Left ventricle myocardium inferior (tissue), 1 donor: Measurements from ENCODE around the gene CRHBP. TPM values are rescaled to one million over a fixed set of nuclear protein-coding genes. Genes with fewer than 3 reads are reported as not detected.
"Not testable (repeated sequence)": the region's sequence is repeated elsewhere in the genome, so short reads cannot be mapped to it uniquely, and the experiment has no call there.

Source experiments
- DNase-seq: peaks from one replicate; pipeline ENCODE4 v3.0.0-alpha.2; 2020
- H3K27ac ChIP-seq: fragments of 200-600 bp; replicated peaks from 2 replicates; pipeline ENCODE4 v1.8.0; 2021
- H3K27me3 ChIP-seq: fragments of 200-600 bp; 2 replicates; pipeline ENCODE4 v1.8.0; 2021; ENCODE audit warnings: low read depth
- H3K36me3 ChIP-seq: fragments of 200-600 bp; 2 replicates; pipeline ENCODE4 v1.8.0; 2021
- H3K4me1 ChIP-seq: fragments of 200-600 bp; 2 replicates; pipeline ENCODE4 v1.8.0; 2021
- H3K4me3 ChIP-seq: fragments of 200-600 bp; 2 replicates; pipeline ENCODE4 v1.8.0; 2021; ENCODE audit warnings: mild to moderate bottlenecking, moderate library complexity
- H3K9me3 ChIP-seq: fragments of 200-600 bp; replicated peaks from 2 replicates; pipeline ENCODE4 v1.8.0; 2021
- intact Hi-C: fragments of 100-400 bp; cut with micrococcal nuclease; formaldehyde crosslinking; loops from one replicate; pipeline ENCODE4 v1.11.0; 2022
- total RNA-seq: library from RNA; stranded (reverse); fragmentation: NEBNext Ultra II Directional; extraction: Animal tissue kit (Norgen Biotek cat#: 25700); gene quantifications from one replicate; pipeline ENCODE4 v1.2.1, GENCODE V29; 2021
- TF ChIP-seq, protein P1 (sequence below): fragments of 200-600 bp; IDR thresholded peaks from 2 replicates; pipeline ENCODE4 v1.8.0; 2021; ENCODE audit warnings: antibody characterized with exemption, mild to moderate bottlenecking, borderline replicate concordance
- donor health status: DM: no; HTN: yes; CAD: no; lungs with severe emphysema.

The CRHBP gene
- total RNA-seq, 1 donor from 2014 or later = 0.63 TPM

DNA sequence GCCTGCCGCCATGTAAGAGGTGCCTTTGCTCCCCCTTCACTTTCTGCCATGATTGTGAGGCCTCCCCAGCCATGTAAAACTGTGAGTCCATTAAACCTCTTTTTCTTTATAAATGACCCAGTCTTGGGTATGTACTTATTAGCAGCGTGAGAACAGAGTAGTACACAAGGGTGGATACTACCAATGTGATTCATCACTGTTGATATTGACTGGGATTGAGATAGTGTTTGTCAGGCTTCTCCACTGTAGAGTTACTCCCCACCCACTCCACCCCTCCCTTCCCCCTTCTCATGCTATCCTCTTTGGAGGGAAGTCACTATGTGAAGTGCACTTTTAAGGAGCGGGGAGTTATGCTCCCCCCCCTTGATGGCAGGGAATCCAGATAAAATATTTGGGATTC lies 11.4 kb upstream of the CRHBP start:
- intact Hi-C loops = no loop called here
- no peak for DNase-seq
- TF ChIP-seq, protein P1, sequence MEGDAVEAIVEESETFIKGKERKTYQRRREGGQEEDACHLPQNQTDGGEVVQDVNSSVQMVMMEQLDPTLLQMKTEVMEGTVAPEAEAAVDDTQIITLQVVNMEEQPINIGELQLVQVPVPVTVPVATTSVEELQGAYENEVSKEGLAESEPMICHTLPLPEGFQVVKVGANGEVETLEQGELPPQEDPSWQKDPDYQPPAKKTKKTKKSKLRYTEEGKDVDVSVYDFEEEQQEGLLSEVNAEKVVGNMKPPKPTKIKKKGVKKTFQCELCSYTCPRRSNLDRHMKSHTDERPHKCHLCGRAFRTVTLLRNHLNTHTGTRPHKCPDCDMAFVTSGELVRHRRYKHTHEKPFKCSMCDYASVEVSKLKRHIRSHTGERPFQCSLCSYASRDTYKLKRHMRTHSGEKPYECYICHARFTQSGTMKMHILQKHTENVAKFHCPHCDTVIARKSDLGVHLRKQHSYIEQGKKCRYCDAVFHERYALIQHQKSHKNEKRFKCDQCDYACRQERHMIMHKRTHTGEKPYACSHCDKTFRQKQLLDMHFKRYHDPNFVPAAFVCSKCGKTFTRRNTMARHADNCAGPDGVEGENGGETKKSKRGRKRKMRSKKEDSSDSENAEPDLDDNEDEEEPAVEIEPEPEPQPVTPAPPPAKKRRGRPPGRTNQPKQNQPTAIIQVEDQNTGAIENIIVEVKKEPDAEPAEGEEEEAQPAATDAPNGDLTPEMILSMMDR = no peak
- no peaks in the 10 kb centered on the region for H3K36me3 ChIP-seq
- no peak overlapping the region for H3K4me3 ChIP-seq
- peaks cover 8% of the 10 kb centered on the region for H3K4me1 ChIP-seq
- no peaks in the 10 kb centered on the region for H3K9me3 ChIP-seq
- H3K27ac ChIP-seq = no peak overlapping the region
- H3K27me3 ChIP-seq = peaks cover under 1% of the 10 kb centered on the region

DNA sequence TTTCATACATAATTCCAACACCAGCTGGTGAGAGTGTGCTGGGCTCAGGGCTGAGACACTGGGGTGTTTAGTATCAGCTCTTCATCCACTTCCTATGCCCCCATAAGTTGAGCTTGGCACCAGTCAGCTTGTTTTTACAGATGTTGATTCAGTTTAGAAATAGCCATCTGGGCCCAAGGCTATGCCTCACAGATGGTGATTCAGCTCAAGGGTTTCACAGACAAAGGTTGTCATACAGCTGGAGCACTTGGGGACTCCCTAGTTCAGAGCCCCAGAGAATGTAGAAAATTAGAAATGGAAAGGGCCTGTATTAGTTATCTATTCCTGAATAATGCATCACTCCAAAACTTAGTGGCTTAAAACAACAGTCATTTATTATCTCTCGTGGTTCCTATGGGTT lies 10.3 kb upstream of the CRHBP start:
- H3K36me3 ChIP-seq = no peaks in the 10 kb centered on the region
- DNase-seq = no peak
- TF ChIP-seq, protein P1 = no peak
- peaks cover 11% of the 10 kb centered on the region for H3K27me3 ChIP-seq
- intact Hi-C loops = no loop called here
- H3K4me3 ChIP-seq = no peak overlapping the region
- H3K9me3 ChIP-seq = no peaks in the 10 kb centered on the region
- H3K27ac ChIP-seq = no peak overlapping the region
- peaks cover 14% of the 10 kb centered on the region for H3K4me1 ChIP-seq

DNA sequence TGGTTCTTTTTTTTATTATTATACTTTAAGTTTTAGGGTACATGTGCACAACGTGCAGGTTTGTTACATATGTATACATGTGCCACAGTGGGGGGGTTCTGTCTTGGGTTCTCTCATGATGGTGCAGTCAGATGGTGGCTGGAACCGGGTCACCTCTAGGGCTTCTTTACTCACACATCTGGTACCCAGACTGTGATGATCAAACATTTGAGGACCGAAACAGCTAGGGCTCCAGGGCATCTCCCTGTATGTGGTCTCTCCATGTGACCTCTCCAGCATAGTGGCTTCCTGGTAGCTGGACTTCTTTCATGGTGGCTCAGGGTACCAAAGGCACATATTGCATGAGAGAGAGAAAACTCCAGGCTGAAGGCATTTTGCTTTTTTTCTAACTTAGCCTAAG lies 9.8 kb upstream of the CRHBP start:
- no peak for DNase-seq
- intact Hi-C loops = no loop called here
- Histone ChIP-seq H3K27ac (no peak overlapping the region), H3K36me3 (no peaks in the 10 kb centered on the region), H3K4me1 (peaks cover 14% of the 10 kb centered on the region), H3K9me3 (no peaks in the 10 kb centered on the region), H3K4me3 (no peak overlapping the region), H3K27me3 (peaks cover 15% of the 10 kb centered on the region)
- TF ChIP-seq, protein P1 = no peak

DNA sequence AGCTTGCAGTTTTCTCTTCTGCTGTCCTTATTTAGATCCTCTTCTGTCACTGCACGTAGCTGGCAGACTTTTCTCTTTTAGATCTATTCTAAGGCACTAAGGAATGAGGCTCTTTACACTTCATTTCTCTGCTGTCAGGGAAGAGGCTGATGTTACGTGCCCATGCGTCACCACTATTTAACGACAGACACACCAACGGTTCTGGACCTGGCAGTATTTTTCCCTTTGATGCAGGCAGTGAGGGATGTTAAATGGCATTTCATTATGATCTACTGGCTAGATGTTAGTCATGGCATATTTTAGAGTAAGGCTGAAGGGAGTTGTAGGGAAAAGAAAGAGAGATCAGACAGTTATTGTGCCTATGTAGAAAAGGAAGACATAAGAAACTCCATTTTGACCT lies 8.2 kb upstream of the CRHBP start:
- H3K36me3 ChIP-seq = no peaks in the 10 kb centered on the region

DNA sequence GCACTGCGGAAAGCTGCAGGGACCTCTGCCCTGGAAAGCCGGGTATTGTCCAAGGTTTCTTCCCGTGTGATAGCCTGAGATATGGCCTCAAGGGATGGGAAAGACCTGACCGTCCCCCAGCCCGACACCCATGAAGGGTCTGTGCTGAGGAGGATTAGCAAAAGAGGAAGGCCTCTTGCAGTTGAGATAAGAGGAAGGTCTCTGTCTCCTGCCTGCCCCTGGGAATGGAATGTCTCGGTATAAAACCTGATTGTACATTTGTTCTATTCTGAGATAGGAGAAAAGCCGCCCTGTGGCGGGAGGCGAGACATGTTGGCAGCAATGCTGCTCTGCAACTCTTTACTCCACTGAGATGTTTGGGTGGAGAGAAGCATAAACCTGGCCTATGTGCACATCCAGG lies 7.6 kb upstream of the CRHBP start:
- Histone ChIP-seq H3K27me3 (peaks cover 17% of the 10 kb centered on the region), H3K4me1 (peaks cover 14% of the 10 kb centered on the region)
- H3K9me3 ChIP-seq, H3K4me3 ChIP-seq, intact Hi-C loops, H3K27ac ChIP-seq, H3K36me3 ChIP-seq, DNase-seq: not testable (repeated sequence)

More for the DNA sequence above, 8.2 kb upstream of the CRHBP start:
- Histone ChIP-seq H3K4me1 (peaks cover 14% of the 10 kb centered on the region), H3K4me3 (no peak overlapping the region), H3K9me3 (no peaks in the 10 kb centered on the region), H3K27me3 (peaks cover 17% of the 10 kb centered on the region), H3K27ac (no peak overlapping the region)
- no peak for DNase-seq
- TF ChIP-seq, protein P1 = no peak
- intact Hi-C loops = no loop called here

DNA sequence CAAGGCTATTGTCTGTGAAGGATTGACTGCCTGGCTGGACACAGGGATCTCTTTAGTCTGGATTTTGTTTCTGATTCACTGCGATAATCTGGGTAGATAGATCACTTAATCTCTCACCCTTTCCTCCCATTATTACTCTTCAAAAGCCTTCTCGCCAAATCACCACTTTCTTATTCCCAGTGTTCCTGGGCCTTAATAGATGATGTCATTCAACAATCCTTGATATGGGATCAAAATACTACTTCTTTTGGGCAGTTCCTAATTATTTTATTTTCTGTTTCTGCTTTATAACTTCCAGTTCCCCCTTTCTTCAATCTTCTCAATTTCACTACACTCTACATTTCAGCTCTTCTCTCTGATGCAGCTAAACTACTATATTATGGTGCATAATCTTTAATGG lies 6.8 kb upstream of the CRHBP start:
- Histone ChIP-seq H3K9me3 (no peaks in the 10 kb centered on the region), H3K4me3 (no peak overlapping the region), H3K4me1 (peaks cover 14% of the 10 kb centered on the region), H3K27ac (no peak overlapping the region), H3K36me3 (no peaks in the 10 kb centered on the region), H3K27me3 (peaks cover 17% of the 10 kb centered on the region)
- no peak for DNase-seq
- intact Hi-C loops = no loop called here
- TF ChIP-seq, protein P1 = no peak
